ELR (cell line): Measurements from ENCODE around the gene ARHGAP32.
"Not testable (repeated sequence)": the region's sequence is repeated elsewhere in the genome, so short reads cannot be mapped to it uniquely, and the experiment has no call there.

Experiments
- DNase-seq: peaks from one replicate; pipeline ENCODE4 v3.0.0-alpha.2; 2015; ENCODE audit warnings: low read depth

ARHGAP32 gene

DNA sequence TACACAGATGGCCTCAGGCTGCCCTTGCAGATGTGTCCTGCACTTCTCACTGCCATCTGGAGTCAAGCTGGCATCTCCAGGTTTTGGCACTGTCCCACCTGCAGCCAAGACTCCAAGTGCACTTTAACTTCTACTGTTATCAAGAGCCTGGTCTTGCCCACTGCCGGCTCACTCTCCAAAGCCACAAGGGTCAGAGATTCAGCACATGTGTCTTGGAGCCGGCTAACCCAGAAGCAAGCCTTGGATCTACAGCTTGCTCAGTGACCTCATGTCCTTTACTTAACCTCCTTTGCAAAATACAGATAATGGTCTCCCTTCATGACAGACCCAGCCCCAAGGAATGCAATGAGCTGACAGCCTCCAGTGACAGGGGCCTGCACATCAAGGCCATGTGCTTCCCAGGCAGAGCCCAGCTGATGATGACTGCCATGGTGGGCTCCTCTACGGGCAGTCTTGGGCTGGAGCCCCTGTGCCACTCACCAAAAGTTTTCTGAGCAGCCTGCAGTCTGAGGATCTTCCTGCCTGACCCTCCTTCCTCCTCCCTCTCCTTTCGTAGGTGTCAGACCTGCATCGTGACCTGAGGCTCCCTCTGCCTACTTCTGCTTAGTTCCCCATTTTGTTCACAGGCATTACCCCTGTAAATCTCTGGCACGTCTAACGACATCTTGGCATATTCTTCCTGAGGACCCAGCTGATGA is 258.5 kb downstream of the ARHGAP32 start:
- no peak for DNase-seq

DNA sequence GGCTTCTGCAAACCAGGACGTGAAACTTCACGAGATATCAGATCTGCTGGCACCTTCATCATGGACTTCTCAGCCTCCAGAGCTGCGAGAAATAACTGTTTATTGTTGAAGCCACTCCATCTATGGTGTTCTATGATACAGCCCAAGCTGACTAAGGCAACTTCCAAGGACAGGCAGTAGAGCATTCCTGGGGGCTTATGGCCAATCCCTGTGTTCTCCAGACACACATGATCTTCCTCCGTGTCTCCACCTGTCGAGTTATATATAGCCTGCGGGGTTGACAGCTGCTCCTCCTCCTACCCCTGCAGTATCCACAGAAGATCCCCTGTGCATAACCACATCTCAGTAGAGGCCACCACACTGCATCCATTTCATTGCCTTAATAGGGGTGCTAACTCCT is 260.5 kb downstream of the ARHGAP32 start:
- DNase-seq = no peak

DNA sequence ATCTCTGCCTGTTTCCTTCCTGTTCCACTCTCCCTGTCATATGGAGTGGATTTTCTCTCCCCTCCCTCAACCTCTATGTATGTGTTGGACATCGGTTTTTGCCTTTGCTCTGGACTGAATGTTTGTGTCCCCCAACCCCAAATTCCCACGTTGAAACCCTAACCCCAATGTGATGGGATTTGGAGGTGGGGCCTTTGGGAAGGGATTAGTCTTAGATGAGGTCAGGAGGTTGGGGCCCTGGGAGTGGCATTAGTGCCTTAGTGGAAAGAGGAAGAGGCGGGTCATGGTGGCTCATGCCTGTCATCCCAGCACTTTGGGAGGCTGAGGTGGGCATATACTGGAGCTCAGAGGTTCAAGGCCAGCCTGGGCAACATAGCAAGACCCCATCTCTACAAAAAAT is 261.1 kb downstream of the ARHGAP32 start:
- no peak for DNase-seq

DNA sequence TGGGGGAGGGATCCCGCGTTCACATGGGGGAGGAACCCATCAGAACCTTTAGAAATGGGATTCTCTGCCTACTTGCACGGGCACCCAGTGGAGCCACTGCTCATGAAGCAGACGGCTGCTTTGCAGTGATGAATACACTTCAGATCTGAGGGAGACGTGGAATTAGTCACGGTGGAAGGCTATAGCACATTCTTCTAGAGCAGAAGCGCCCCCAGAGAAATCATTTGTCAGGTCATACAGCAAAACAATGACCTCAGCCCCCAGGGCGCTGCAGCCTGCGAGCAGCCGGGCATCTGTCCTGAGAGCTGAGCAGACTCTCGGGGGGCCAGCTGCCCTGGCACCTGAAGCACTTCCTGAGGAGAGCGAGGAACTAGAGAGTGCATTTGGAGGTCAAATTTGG is 262.1 kb downstream of the ARHGAP32 start:
- DNase-seq = peak; percentile 54

DNA sequence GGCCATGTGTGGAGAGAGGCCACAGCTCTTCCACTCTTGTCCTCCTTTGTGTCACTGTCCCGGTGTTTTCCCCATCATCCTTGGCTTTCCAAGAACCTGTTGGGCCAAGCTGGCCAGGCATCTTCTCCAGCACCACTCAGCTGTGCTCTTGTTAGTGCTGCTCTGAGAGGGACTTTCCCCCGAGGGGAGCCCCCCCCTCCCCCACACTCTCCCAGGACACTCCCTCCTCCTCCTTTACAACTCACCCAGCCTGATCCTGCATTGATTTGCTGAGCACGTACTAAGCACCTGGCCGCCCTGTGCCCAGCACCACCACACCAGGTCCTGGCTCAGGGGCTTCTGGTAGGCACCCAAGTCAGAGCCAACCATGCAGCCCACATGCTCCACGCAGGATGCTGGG is 262.7 kb downstream of the ARHGAP32 start:
- DNase-seq = no peak

DNA sequence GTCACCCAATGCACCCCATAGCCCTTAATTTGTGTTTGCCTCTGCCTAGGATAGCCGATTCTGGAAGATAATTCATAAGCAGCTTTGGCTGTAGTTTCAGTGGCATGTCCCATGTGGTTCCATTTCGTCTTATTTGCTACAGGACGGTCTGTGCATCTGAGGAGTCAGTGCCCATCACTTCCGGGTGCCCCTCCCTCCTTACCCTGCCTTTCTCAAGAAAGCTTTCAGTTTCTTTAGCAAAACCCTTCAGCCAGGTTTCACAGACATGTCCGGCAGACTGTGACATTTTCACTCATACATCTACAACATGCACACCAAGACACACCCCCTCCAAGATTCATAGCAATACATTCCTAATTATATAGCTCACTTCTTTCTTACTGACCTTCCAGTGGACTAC is 263.7 kb downstream of the ARHGAP32 start:
- DNase-seq = peak; percentile 16

DNA sequence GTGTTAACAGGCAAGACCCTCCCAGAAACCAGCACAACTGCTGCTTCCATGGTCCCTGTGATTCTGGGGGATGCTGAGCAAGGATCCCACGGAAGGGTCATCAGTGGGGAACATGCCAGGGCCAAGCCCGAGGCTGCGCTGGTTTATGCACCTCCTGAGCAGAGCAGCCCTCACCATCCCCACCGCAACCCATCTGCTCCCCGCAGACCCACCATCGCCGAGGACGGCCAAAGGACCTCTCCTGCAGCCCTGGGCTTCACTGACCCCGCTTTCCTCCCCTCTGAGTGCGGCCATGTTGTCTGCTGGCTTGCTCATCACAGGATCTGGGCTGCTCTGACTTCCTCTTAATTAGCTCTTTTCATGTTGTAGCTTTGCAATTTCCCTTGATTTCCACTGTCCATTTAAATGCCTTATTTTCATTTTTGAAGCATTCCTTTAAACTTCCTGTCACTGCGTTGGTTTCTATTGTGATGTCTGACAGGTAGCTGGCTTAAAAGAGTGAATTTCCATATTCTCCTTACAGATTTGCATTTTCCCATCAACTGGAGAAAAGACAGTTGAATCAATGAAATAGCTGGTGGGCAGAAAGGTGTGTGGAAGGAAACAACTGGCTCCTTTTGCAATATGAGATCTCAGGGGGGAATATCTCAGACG is 264.3 kb downstream of the ARHGAP32 start:
- no peak for DNase-seq

DNA sequence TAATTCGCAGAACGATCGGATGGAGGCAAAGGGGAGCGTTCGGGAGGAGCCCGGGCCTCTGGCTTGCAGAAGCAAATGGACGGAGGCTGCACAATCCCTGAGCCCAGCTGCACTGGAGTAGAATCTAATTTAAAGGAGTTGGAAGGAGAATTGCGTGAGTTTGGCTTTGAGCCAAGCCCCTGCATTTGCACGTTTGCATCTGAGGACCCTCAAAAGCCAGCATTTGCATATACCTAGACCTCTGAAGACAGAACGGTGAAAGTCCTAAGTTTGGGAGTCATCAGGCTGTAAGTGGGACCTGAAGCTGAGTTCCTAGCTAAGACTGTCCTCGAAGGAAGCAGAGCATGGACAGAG is 265.0 kb downstream of the ARHGAP32 start:
- no peak for DNase-seq

DNA sequence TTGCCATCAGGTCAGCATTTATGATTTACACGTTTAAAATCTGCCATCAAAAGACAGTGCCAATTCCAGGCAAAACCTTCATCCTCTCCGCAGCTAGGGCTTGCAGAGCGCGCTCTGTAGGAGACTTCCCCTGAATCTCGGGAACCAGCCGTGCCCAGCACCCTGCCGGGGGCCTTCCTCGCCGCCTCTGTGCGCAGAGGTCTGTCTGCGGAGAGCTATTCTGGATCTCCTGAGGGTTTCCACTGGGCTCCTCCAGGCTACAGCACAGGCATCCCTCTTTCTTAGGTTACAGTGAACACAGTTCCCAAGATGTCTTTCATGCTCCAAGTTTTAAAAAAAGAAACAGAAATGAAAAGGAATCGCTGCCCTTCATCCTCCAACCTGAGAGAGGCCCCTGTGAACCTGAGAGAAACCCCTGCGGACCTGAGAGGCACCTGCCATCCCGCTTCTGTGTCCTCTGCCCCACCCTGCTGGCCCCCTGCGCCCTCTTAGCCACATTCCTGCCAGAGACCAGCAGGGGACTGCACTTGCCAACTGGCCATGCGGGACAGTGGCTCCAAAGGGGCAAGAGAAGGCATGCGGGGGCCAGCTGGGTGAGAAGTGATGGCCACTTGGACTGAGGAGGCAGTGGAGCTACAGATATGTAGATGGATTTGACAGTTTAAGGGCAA is 265.6 kb downstream of the ARHGAP32 start:
- no peak for DNase-seq

DNA sequence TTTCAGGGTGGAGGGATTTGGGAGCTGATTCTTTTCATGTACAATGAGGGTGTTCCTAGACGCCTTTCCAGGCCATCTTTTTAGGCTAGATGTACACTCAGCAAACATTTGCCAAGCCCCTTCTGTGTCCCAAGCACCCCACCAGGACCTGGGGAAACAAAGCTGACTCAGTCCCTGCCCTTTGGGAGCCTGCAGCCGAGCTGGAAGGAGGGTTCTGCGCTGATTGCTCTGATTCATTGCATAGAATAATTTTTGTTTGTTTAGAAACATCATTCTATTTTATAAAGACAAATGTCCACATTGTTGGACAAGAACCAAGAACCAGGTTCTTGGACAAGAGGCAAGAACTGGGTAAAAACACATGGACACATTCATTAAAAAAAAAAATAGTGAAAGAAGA is 266.1 kb downstream of the ARHGAP32 start:
- DNase-seq = no peak

DNA sequence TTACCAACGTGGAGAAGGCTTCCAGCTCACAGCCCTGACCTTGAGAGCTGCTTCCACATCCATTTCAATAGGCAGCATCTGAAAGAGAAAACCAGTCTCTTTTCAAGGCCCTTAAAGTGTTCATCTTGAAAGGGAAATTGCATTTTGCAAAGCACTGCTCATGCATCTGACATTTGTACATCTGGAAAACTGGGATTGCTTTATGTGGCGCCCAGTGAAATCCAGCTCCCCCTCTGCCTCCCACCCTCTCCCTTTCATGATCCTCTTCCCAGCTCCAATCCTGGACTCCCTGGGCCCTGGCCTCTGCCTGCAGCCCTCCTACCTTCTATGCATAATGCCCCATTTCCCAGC is 266.9 kb downstream of the ARHGAP32 start:
- DNase-seq = no peak

DNA sequence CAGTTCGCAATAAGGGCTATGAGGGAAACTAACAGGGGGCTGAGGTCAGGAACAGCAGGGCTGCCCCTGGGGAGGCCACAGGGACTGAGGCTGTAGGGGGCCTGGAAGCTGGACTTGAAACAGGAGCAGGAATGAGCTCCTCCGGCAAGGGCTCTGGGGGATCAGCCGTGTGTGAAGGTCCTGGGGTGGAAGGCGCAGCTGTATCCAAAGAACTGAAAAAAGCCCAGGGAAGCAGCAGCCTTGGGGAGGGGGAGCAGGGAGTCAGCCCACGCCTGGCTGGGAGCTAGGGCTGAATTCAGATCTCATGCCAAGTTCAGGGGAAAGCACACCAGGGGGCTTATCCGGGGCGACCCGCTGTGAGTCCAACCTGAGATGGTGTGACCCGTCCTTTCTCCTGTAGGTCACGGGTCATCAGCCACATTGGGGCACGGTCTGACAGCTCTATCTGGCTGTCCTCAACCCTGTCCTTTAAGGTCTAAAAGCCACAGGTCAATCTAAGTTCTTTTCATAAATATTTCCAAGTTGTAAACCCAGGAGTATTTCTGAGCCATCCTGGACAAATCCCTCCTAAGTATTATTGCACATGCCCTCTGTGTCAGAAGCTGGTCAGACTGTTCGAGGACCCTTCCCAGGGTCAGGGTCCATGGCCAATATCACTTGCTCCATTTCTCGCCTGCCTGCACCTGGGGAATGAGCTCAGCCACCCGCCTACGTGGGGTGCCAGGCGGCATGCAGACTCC is 267.4 kb downstream of the ARHGAP32 start:
- no peak for DNase-seq

DNA sequence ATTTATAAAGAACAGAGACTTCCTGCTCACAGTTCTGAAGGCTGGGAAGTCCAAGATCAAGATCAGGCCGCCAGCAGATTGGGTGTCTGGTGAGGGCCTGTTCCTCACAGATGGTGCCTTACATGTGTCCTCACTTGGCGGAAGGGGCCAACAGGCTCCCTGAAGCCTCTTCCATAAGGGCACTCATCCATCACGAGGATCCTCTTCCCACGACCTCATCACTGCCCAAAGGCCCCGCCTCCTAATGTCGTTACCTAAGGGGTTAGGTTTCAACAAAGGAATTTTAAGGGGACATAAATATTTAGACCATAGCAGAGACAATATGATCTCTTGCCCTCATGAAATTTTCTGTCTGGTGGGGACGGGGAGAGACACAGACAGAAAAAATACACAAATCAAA is 268.0 kb downstream of the ARHGAP32 start:
- DNase-seq = no peak

DNA sequence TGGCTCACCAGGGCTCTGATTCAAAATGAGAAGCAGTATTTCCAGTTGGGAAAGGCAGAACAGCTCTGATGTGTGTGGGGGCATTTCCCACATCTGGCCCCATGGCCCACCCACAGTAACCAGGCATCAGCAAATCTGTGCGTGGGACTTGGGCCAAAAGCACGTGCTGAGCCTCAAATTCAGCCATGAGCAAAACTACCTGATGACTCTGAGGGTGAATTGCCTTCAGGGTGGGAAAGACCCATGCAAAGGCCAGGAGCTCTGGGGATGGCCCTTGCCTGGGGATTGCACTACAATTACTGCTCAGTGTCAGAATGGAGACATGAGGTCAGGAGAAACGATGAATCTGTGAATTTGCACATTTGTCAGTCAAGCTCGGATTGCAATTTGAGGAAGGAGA is 270.3 kb downstream of the ARHGAP32 start:
- no peak for DNase-seq

DNA sequence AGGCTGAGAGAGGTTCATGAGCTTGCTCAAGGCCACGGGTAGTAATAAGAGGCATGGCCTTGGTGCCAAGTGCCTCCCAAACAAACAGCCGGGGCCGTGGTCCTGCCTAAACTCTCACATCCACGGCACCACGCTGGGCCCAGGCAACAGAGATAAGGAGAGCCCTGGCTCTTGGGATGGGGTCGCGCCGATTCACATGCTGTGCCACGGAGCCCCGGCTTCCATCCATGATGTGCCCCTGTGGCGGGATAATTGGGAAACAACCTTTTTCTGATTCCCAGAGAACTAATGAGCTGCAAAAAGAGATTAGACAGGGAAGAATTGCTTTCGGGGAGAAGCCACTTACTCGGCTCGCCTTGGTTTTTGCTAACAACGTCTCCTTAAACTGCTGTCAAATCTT is 271.5 kb downstream of the ARHGAP32 start:
- no peak for DNase-seq

DNA sequence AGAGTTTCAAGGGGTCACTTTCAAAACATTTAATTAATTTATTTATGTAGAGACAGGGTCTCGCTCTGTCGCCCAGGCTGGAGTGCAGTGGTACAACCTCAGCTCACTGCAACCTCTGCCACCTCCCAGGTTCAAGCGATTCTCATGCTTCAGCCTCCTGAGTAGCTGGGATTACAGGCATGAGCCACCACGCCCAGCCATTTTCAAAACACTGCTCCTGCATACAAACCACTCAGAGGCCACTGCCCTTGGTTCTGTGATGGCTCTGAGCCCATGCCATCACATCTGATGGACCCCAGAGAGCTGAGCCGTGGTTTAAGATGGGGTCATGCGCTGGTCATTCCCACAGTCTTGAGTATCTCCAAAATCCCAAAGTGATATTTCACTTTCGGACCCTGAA is 272.5 kb downstream of the ARHGAP32 start:
- not testable (repeated sequence) for DNase-seq

DNA sequence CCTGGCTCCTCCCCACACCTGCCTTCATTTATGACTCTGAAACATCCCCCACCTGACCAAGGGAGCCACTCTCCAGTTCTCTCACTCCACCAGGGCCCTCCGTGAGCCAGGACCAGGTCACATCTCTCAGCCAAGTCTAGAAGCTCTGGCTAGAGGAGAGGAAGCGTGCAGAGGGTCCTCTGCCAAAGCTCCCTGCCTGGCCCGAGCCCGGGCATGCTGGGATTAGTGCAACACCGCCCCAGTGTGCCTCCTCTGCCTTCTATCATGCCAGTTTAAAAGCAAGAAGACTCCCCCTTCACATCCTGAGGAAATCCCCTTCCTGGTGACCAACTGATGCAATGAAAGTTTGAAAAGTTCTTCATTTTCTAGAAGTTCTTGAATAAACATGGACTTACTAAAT is 272.9 kb downstream of the ARHGAP32 start:
- no peak for DNase-seq

DNA sequence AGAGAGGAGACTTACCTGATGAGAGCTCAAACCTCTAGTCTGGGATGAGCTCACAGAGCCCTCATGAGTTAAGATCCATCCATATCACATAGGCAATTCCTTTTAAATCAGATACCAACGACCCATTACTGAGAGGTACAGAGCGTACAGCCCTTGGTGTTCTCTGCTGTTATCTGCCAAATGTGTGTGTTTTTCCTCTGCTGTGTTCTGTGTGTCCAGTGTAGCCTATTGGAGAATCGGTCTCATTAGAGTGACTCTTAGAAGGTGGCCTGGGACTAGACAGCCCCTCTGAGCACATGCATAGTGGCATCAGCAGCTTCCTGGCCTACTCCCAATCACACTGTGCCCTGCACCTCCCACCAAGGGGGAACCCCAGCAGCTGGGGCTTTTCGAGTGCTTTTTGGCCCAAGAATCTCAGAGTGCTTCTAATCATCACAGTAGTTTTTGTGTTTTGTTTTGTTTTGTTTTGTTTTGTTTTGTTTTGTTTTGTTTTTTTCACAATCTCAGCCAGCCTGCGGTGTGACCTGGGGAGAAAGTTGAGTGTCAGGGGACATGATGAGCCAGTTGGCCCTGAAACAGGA is 274.9 kb downstream of the ARHGAP32 start:
- no peak for DNase-seq

DNA sequence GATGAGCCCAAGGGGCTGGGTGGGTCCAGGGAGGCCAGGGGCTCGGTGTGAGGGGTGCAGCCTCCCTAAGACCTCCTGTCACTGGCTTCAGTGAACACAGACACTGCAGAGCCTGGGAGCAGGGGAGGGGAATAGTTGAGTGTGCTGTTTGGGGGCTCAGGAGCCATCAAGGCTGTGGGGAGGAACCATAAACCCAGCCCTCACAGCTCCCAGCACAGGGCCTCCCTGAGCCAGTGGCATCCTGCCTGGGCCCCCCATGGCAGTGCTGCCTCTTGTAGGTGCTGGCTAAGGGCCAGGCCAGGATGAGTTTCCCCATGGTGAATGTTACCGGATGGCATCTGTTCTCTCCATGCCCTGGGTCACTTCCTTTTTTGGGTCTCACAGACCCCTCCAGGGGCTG is 275.4 kb downstream of the ARHGAP32 start:
- no peak for DNase-seq

DNA sequence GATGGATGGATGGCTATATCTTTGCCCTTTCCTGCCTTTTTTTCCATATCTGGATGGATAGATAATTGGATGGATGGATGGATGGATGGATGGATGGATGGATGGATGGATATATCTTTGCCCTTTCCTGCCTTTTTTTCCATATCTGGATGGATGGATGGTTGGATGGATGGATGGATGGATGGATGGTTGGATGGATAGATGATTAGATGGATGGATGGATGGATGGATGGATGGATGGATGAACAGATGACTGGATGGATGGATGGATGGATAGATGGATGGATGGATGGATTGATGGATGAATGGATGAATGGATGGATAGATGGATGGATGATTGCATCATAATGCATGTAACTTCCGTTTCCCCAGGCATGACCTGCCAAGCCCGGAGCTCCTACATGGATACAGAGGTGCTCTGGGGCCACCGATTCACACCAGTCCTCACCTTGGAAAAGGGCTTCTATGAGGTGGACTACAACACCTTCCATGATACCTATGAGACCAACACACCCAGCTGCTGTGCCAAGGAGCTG is 276.0 kb downstream of the ARHGAP32 start:
- no peak for DNase-seq

DNA sequence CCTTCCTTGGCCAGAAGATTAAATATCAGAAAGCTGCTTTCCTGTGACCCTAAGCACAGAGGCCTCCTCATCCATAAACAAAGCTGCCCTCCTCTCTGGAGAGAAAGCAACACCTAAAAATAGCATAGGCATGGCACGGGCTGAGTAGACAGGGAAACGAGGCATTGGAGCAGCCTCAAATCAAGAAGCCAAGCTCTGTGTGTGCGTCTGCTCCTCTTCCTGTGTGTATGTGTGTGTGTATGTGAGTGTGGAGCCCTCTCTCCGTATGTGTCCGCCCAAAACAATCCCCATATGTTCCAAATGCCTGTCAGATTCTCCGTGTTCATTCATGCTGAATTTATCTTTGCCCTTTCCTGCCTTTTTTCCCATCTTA is 277.0 kb downstream of the ARHGAP32 start:
- DNase-seq = no peak
